PC-9 (cell line): ENCODE measurements around the gene PAPSS2. TPM values are rescaled to one million over a fixed set of nuclear protein-coding genes. Genes with fewer than 3 reads are reported as not detected.

ENCODE experiments used
- BruUV-seq: library from RNA; stranded (reverse); fragments of 400-500 nt; replicated peaks from 2 replicates; lab custom pipeline; 2021; lab: Mats Ljungman, UMichigan
- CTCF ChIA-PET: fragments of 300-600 bp; sonication (Branson Sonifier 250); formaldehyde crosslinking; loops from one replicate; lab custom pipeline; 2022; ENCODE audit warnings: antibody characterized with exemption; lab: Charles Lee
- POLR2A ChIA-PET: fragments of 300-600 bp; sonication (Branson Sonifier 250); formaldehyde crosslinking; loops from one replicate; lab custom pipeline; 2022; ENCODE audit warnings: antibody characterized with exemption; ENCODE audit not compliant: unreplicated experiment; lab: Charles Lee
- DNase-seq, 2 experiments: peaks; one replicate each; pipeline versions ENCODE4 v3.0.0 to v3.0.0-alpha.2; 2015 to 2022; ENCODE audit warnings: mixed read lengths in 1 of 2
- H2AFZ ChIP-seq: fragments of 200-600 bp; sonication (generic); 2 replicates; pipeline ENCODE4 v1.8.1; 2017; ENCODE audit warnings: antibody characterized with exemption
- H3F3A ChIP-seq: fragments of 200-600 bp; sonication (generic); 2 replicates; pipeline ENCODE4 v1.8.1; 2017; ENCODE audit warnings: antibody characterized with exemption, mild to moderate bottlenecking, low read depth; ENCODE audit not compliant: insufficient read depth
- H3K27ac ChIP-seq: fragments of 200-600 bp; sonication (generic); 2 replicates; pipeline ENCODE4 v1.6.1; 2016; ENCODE audit warnings: mixed run types
- H3K27me3 ChIP-seq: fragments of 200-600 bp; sonication (generic); 2 replicates; pipeline ENCODE4 v1.6.1; 2016; ENCODE audit warnings: low read depth, mixed run types; ENCODE audit not compliant: insufficient read depth
- H3K36me3 ChIP-seq: fragments of 200-600 bp; sonication (generic); 2 replicates; pipeline ENCODE4 v1.6.1; 2016; ENCODE audit warnings: low read depth, mixed run types
- H3K4me1 ChIP-seq: fragments of 200-600 bp; sonication (generic); replicated peaks from 2 replicates; pipeline ENCODE4 v1.6.1; 2016; ENCODE audit warnings: mixed run types; ENCODE audit not compliant: insufficient read depth
- H3K4me2 ChIP-seq: fragments of 200-600 bp; sonication (generic); 2 replicates; pipeline ENCODE4 v1.6.1; 2017; ENCODE audit warnings: mixed run types
- H3K4me3 ChIP-seq: fragments of 200-600 bp; sonication (generic); 2 replicates; pipeline ENCODE4 v1.6.1; 2016; ENCODE audit warnings: mixed run types
- H3K79me2 ChIP-seq: fragments of 200-600 bp; sonication (generic); 2 replicates; pipeline ENCODE4 v1.6.1; 2017; ENCODE audit warnings: low read depth, mixed run types
- H3K9me2 ChIP-seq: fragments of 200-600 bp; sonication (generic); 2 replicates; pipeline ENCODE4 v1.8.1; 2017; ENCODE audit warnings: mild to moderate bottlenecking; ENCODE audit not compliant: insufficient read depth
- H3K9me3 ChIP-seq: fragments of 200-600 bp; sonication (generic); 2 replicates; pipeline ENCODE4 v1.8.1; 2016; ENCODE audit warnings: low read depth; ENCODE audit not compliant: insufficient read depth
- H4K20me1 ChIP-seq: fragments of 200-600 bp; sonication (generic); 2 replicates; pipeline ENCODE4 v1.8.1; 2017; ENCODE audit not compliant: insufficient read depth
- CTCF ChIP-seq: fragments of 200-600 bp; sonication (generic); conservative IDR thresholded peaks from 2 replicates; pipeline ENCODE4 v1.6.1; 2017; ENCODE audit warnings: mixed run types, antibody characterized with exemption, mild to moderate bottlenecking, moderate library complexity
- EZH2 ChIP-seq: fragments of 200-600 bp; sonication (generic); IDR thresholded peaks from 2 replicates; pipeline ENCODE4 v1.8.0; 2017; ENCODE audit warnings: antibody characterized with exemption, low read depth
- intact Hi-C: fragments of 100-400 bp; cut with micrococcal nuclease; formaldehyde crosslinking; loops from one replicate; pipeline ENCODE4 v1.10.0; 2022; ENCODE audit not compliant: unreplicated experiment
- total RNA-seq: library from RNA; stranded (reverse); gene quantifications from 2 replicates; pipeline ENCODE4 v1.2.3, GENCODE V29; 2021

The PAPSS2 gene
- total RNA-seq, 1 experiment from 2014 or later: 37.4 TPM

DNA sequence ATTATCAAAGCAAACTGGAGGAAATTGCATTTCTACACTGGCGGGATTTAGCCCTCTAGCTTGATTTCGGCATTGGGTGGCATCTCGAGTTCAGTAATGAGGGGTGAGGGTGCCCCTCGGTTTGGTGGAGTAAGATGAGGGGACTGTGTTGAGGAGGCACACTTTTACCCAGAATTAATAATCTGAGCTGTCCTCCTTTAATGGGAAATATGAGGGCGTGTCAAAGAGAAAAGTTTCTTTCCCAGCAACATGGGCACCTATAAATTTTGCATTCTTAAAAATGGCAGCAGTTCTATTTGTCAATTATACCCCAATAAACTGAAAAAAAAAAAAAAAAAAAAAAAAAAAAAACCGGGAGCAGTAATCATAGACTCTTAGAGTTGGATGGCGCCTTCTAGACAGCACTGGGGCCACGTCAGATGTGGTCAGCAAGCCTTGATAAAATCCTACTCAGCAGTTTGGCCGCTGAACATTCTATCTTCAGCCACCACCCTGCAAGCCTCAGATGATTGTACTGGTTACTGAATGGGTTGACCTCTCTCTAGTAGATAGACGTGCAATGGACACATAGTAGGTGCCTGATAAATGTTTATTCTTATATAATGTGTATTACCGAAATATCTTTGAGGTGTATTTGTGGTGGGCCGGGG lies 931 bp downstream of the PAPSS2 start:
- Histone ChIP-seq H3K4me3 (peak overlapping the region; percentile 75), H3F3A (peaks cover 3% of the 10 kb centered on the region; the same call in 1 of the 2 replicates), H4K20me1 (no peaks in the 10 kb centered on the region), H3K4me1 (peaks cover 9% of the 10 kb centered on the region; the same call in 1 of the 2 replicates), H3K79me2 (no peaks in the 10 kb centered on the region), H3K27ac (no peak overlapping the region), H2AFZ (peak overlapping the region; percentile 94), H3K9me2 (no peaks in the 10 kb centered on the region), H3K4me2 (peak overlapping the region; percentile 98), H3K9me3 (no peaks in the 10 kb centered on the region), H3K27me3 (no peaks in the 10 kb centered on the region), H3K36me3 (no peaks in the 10 kb centered on the region)
- DNase-seq: peak in 1 of 2 experiments; percentile 16
- TF ChIP-seq EZH2: no peak
- TF ChIP-seq CTCF: no peak
- intact Hi-C loops: loop anchor here (1.0 kb wide), 1 partner anchor 24 kb away; no protein-coding TSS in a partner anchor
- ChIA-PET CTCF (interaction anchor here (0.8 kb wide), 1 partner anchor 24 kb away, joined by 3 read pairs; no protein-coding TSS in a partner anchor), POLR2A (no interaction called here)
- BruUV-seq: no TSS peak

- CTCF ChIA-PET: no interaction called here
- no peaks in the 10 kb centered on the region for H3K79me2 ChIP-seq
- no TSS peak for BruUV-seq
These were observed 2.4 kb downstream of the PAPSS2 start for GRCh38 chr10:87661861-87662785.

More at GRCh38 chr10:87661861-87662785, 2.4 kb downstream of the PAPSS2 start:
- Histone ChIP-seq H3K4me2 (no peak overlapping the region), H3K27ac (no peak overlapping the region), H3K27me3 (no peaks in the 10 kb centered on the region), H3K36me3 (no peaks in the 10 kb centered on the region), H3F3A (no peaks in the 10 kb centered on the region), H3K9me2 (no peaks in the 10 kb centered on the region), H3K4me1 (peaks cover 5% of the 10 kb centered on the region; the same call in 1 of the 2 replicates), H2AFZ (no peak overlapping the region), H3K4me3 (no peak overlapping the region), H4K20me1 (no peaks in the 10 kb centered on the region), H3K9me3 (no peaks in the 10 kb centered on the region)
- TF ChIP-seq EZH2 (no peak), CTCF (no peak)
- intact Hi-C loops: no loop called here
- POLR2A ChIA-PET: interaction anchor here (0.7 kb wide), 1 partner anchor 14 kb away, joined by 9 read pairs; no protein-coding TSS in a partner anchor
- no peak for DNase-seq
